Osteocyte (in vitro differentiated cells): ENCODE measurements around the gene AKAP13. TPM values are rescaled to one million over a fixed set of nuclear protein-coding genes. Genes with fewer than 3 reads are reported as not detected.

Source experiments
- DNase-seq: peaks from one replicate; pipeline ENCODE4 v3.0.0; 2021; ENCODE audit warnings: mixed read lengths; ENCODE audit not compliant: unreplicated experiment; ENCODE audit errors: extremely low spot score
- H3K27ac Mint-ChIP-seq: one replicate; pipeline ENCODE4 v1.8.0; 2021; ENCODE audit warnings: mild to moderate bottlenecking, mixed read lengths; ENCODE audit not compliant: unreplicated experiment
- H3K27me3 Mint-ChIP-seq: one replicate; pipeline ENCODE4 v1.8.0; 2021; ENCODE audit warnings: mixed read lengths; ENCODE audit not compliant: unreplicated experiment
- H3K36me3 Mint-ChIP-seq: one replicate; pipeline ENCODE4 v1.8.0; 2021; ENCODE audit warnings: mixed read lengths; ENCODE audit not compliant: unreplicated experiment
- H3K4me1 Mint-ChIP-seq: one replicate; pipeline ENCODE4 v1.8.0; 2021; ENCODE audit warnings: mixed read lengths; ENCODE audit not compliant: unreplicated experiment
- H3K4me3 Mint-ChIP-seq: one replicate; pipeline ENCODE4 v1.8.0; 2021; ENCODE audit warnings: mild to moderate bottlenecking, moderate library complexity, mixed read lengths; ENCODE audit not compliant: unreplicated experiment
- H3K9me3 Mint-ChIP-seq: one replicate; pipeline ENCODE4 v1.8.0; 2021; ENCODE audit warnings: mixed read lengths; ENCODE audit not compliant: unreplicated experiment
- CTCF ChIP-seq: fragments of 200-600 bp; sonication (generic); IDR thresholded peaks from 2 replicates; pipeline ENCODE4 v1.5.0; 2021; ENCODE audit warnings: antibody characterized with exemption, mild to moderate bottlenecking, moderate library complexity
- total RNA-seq: library from RNA; stranded (reverse); gene quantifications from 2 replicates; pipeline ENCODE4 v1.2.1, GENCODE V29; 2021

AKAP13 gene
- total RNA-seq, 1 donor from 2014 or later, result 146 TPM

- TF ChIP-seq CTCF, result no peak
- H3K4me1 Mint-ChIP-seq, result peaks cover 16% of the 10 kb centered on the region
- no peak overlapping the region for H3K27ac Mint-ChIP-seq
- no peaks in the 10 kb centered on the region for H3K9me3 Mint-ChIP-seq
- H3K27me3 Mint-ChIP-seq, result no peaks in the 10 kb centered on the region
- peaks cover 15% of the 10 kb centered on the region for H3K36me3 Mint-ChIP-seq
- no peak overlapping the region for H3K4me3 Mint-ChIP-seq
- DNase-seq, result no peak
These were observed 140.2 kb downstream of the AKAP13 start for GRCh38 chr15:85520650-85521049.

GRCh38 chr15:85523530-85523929, 143.1 kb downstream of the AKAP13 start:
- no peak for TF ChIP-seq CTCF
- H3K36me3 Mint-ChIP-seq, result peaks cover 13% of the 10 kb centered on the region
- no peaks in the 10 kb centered on the region for H3K9me3 Mint-ChIP-seq
- H3K4me3 Mint-ChIP-seq, result no peak overlapping the region
- peak overlapping the region; percentile 4 for H3K27ac Mint-ChIP-seq
- H3K4me1 Mint-ChIP-seq, result peaks cover 36% of the 10 kb centered on the region
- no peak for DNase-seq
- no peaks in the 10 kb centered on the region for H3K27me3 Mint-ChIP-seq

- H3K4me1 Mint-ChIP-seq, result peaks cover 34% of the 10 kb centered on the region
- H3K27ac Mint-ChIP-seq, result peak overlapping the region; percentile 61
- no peak for DNase-seq
- H3K36me3 Mint-ChIP-seq, result peaks cover 23% of the 10 kb centered on the region
- no peaks in the 10 kb centered on the region for H3K9me3 Mint-ChIP-seq
- no peaks in the 10 kb centered on the region for H3K27me3 Mint-ChIP-seq
- no peak overlapping the region for H3K4me3 Mint-ChIP-seq
- no peak for TF ChIP-seq CTCF
These were observed 145.4 kb downstream of the AKAP13 start for GRCh38 chr15:85525755-85526154.

GRCh38 chr15:85527895-85528294, 147.5 kb downstream of the AKAP13 start:
- H3K36me3 Mint-ChIP-seq, result peaks cover 24% of the 10 kb centered on the region
- no peak for TF ChIP-seq CTCF
- peak overlapping the region; percentile 82 for H3K27ac Mint-ChIP-seq
- no peak for DNase-seq
- no peaks in the 10 kb centered on the region for H3K27me3 Mint-ChIP-seq
- peaks cover 37% of the 10 kb centered on the region for H3K4me1 Mint-ChIP-seq
- H3K9me3 Mint-ChIP-seq, result no peaks in the 10 kb centered on the region
- no peak overlapping the region for H3K4me3 Mint-ChIP-seq

- DNase-seq, result no peak
- no peaks in the 10 kb centered on the region for H3K27me3 Mint-ChIP-seq
- peaks cover 35% of the 10 kb centered on the region for H3K36me3 Mint-ChIP-seq
- H3K9me3 Mint-ChIP-seq, result no peaks in the 10 kb centered on the region
- peaks cover 37% of the 10 kb centered on the region for H3K4me1 Mint-ChIP-seq
- peak overlapping the region; percentile 20 for H3K27ac Mint-ChIP-seq
- no peak overlapping the region for H3K4me3 Mint-ChIP-seq
- TF ChIP-seq CTCF, result no peak
These were observed 149.7 kb downstream of the AKAP13 start for GRCh38 chr15:85530079-85530478.
